Parathyroid adenoma (tissue), 2 donors: ENCODE measurements around the gene AZGP1.

Source experiments
- H2AFZ ChIP-seq: fragments of 300-600 bp; sonication (generic); one replicate; pipeline ENCODE4 v1.7.0; 2017; ENCODE audit warnings: antibody characterized with exemption, mild to moderate bottlenecking
- H3K27ac ChIP-seq: fragments of 300-600 bp; sonication (generic); one replicate; pipeline ENCODE4 v1.7.0; 2017
- H3K27me3 ChIP-seq: fragments of 300-600 bp; sonication (generic); one replicate; pipeline ENCODE4 v1.7.0; 2017; ENCODE audit warnings: low read length; ENCODE audit not compliant: control insufficient read depth, insufficient read depth
- H3K36me3 ChIP-seq: fragments of 300-600 bp; sonication (generic); one replicate; pipeline ENCODE4 v1.7.0; 2017; ENCODE audit warnings: low read length; ENCODE audit not compliant: control insufficient read depth, insufficient read depth
- H3K4me1 ChIP-seq: fragments of 300-600 bp; sonication (generic); one replicate; pipeline ENCODE4 v1.7.0; 2017; ENCODE audit warnings: control low read depth
- H3K4me2 ChIP-seq: fragments of 300-600 bp; sonication (generic); one replicate; pipeline ENCODE4 v1.7.0; 2017; ENCODE audit warnings: low read length
- H3K4me3 ChIP-seq: fragments of 300-600 bp; sonication (generic); one replicate; pipeline ENCODE4 v1.7.0; 2017; ENCODE audit warnings: low read depth, low read length
- H3K79me2 ChIP-seq: fragments of 300-600 bp; sonication (generic); one replicate; pipeline ENCODE4 v1.7.0; 2017; ENCODE audit warnings: control low read depth
- H3K9ac ChIP-seq: fragments of 300-600 bp; sonication (generic); one replicate; pipeline ENCODE4 v1.7.0; 2017; ENCODE audit warnings: mild to moderate bottlenecking
- H3K9me3 ChIP-seq: fragments of 300-600 bp; sonication (generic); one replicate; pipeline ENCODE4 v1.7.0; 2017; ENCODE audit warnings: low read length; ENCODE audit not compliant: control insufficient read depth
- CTCF ChIP-seq: fragments of 300-600 bp; sonication (generic); IDR thresholded peaks from one replicate; pipeline ENCODE4 v1.7.0; 2017; ENCODE audit warnings: antibody characterized with exemption, mild to moderate bottlenecking
- donor health status: primary hyperparathyroidism.

Gene AZGP1

GRCh38 chr7:100008525-100008924 lies 32.7 kb upstream of the AZGP1 start:
- H2AFZ ChIP-seq: peak overlapping the region; percentile 54
- no peaks in the 10 kb centered on the region for H3K9me3 ChIP-seq
- peak overlapping the region; percentile 28 for H3K4me3 ChIP-seq
- H3K9ac ChIP-seq: no peak overlapping the region
- no peak overlapping the region for H3K27ac ChIP-seq
- no peaks in the 10 kb centered on the region for H3K79me2 ChIP-seq
- no peaks in the 10 kb centered on the region for H3K4me1 ChIP-seq
- H3K27me3 ChIP-seq: no peaks in the 10 kb centered on the region
- no peaks in the 10 kb centered on the region for H3K36me3 ChIP-seq
- no peak for TF ChIP-seq CTCF
- H3K4me2 ChIP-seq: peak overlapping the region; percentile 58

- Histone ChIP-seq H3K4me2 (no peak overlapping the region), H3K27me3 (no peaks in the 10 kb centered on the region), H3K27ac (no peak overlapping the region), H2AFZ (no peak overlapping the region), H3K9me3 (no peaks in the 10 kb centered on the region), H3K9ac (no peak overlapping the region), H3K4me1 (no peaks in the 10 kb centered on the region), H3K79me2 (no peaks in the 10 kb centered on the region), H3K36me3 (no peaks in the 10 kb centered on the region), H3K4me3 (no peak overlapping the region)
- no peak for TF ChIP-seq CTCF
Observed at GRCh38 chr7:100007887-100008286, 32.1 kb upstream of the AZGP1 start.

DNA sequence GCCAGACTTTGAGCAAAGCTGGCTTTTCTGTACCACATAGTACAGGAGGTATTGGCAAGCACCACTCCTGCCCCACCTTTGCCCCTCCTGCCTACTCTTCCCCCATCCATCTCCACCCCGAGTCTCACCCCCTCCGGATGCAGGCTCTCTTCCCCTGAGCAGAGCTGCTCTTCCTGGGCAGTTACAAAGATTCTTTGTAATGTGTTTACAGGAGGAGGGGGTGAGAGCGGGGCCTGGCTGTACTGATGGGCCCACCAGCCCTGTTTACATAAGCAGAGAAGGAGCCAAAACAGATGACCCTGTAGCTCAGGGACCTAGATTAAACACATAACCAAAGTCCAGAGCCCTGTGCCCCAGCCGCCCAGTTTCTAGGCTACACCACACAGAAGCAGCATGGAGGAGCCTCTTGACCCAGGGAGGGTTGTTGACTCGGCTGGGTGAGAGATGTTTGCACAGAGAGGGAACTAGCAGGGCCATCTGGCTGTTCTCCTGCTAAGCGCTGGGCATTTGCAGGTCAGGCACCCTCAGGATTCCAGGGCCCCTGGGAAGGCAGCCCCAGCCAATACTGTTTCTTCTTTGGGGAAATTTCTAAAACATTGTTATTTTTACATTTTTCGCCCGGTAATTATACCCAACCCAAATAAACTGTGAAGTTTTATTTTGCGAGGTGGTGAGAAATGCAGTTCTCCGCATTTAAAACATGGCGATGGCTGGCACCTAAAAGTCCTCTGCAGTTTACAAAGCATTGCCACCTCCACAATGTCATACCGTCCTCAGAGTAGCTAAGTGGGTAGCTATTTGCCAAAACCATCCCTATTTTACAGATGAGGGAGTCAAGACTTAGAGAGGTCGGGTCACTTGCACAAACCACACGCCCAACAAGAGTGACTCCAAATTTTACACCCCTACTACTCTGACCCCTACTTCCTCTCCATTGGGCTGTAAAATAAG lies 28.2 kb upstream of the AZGP1 start:
- Histone ChIP-seq H3K4me1 (no peaks in the 10 kb centered on the region), H3K9ac (no peak overlapping the region), H2AFZ (no peak overlapping the region), H3K9me3 (no peaks in the 10 kb centered on the region), H3K79me2 (no peaks in the 10 kb centered on the region), H3K4me2 (no peak overlapping the region), H3K27me3 (no peaks in the 10 kb centered on the region), H3K4me3 (no peak overlapping the region), H3K27ac (no peak overlapping the region), H3K36me3 (no peaks in the 10 kb centered on the region)
- no peak for TF ChIP-seq CTCF

- no peak overlapping the region for H3K9ac ChIP-seq
Observed at GRCh38 chr7:100000239-100000638, 24.4 kb upstream of the AZGP1 start.

More at GRCh38 chr7:100000239-100000638, 24.4 kb upstream of the AZGP1 start:
- Histone ChIP-seq H3K36me3 (no peaks in the 10 kb centered on the region), H3K4me3 (no peak overlapping the region), H3K27ac (no peak overlapping the region), H2AFZ (no peak overlapping the region), H3K27me3 (no peaks in the 10 kb centered on the region), H3K9me3 (no peaks in the 10 kb centered on the region), H3K4me2 (no peak overlapping the region), H3K79me2 (no peaks in the 10 kb centered on the region), H3K4me1 (no peaks in the 10 kb centered on the region)
- TF ChIP-seq CTCF: no peak
